Lower lobe of right lung (tissue), 2 donors: Measurements from ENCODE around the gene FILIP1. TPM values are rescaled to one million over a fixed set of nuclear protein-coding genes. Genes with fewer than 3 reads are reported as not detected.

ENCODE experiments used
- ATAC-seq, 2 donors: fragments of 200-7000 bp; cut with Tn5 transposase; one replicate each; pipeline ENCODE4 v1.9.1; 2020 to 2022; ENCODE audit warnings: mild to moderate bottlenecking in 2 of 2, moderate library complexity in 2 of 2
- DNase-seq: peaks from one replicate; pipeline ENCODE4 v3.0.0-alpha.2; 2020
- H3K27ac ChIP-seq: fragments of 200-600 bp; one replicate; pipeline ENCODE4 v1.8.0; 2022
- H3K27me3 ChIP-seq: fragments of 200-600 bp; one replicate; pipeline ENCODE4 v1.8.0; 2022; ENCODE audit warnings: low read depth
- H3K36me3 ChIP-seq: fragments of 200-600 bp; one replicate; pipeline ENCODE4 v1.8.0; 2022; ENCODE audit warnings: mild to moderate bottlenecking
- H3K4me1 ChIP-seq: fragments of 200-600 bp; one replicate; pipeline ENCODE4 v1.8.0; 2022
- H3K4me3 ChIP-seq: fragments of 200-600 bp; one replicate; pipeline ENCODE4 v1.8.0; 2022; ENCODE audit warnings: mild to moderate bottlenecking
- H3K9me3 ChIP-seq: fragments of 200-600 bp; one replicate; pipeline ENCODE4 v1.8.0; 2022
- CTCF ChIP-seq: fragments of 200-600 bp; IDR thresholded peaks from one replicate; pipeline ENCODE4 v1.8.0; 2022; ENCODE audit warnings: antibody characterized with exemption, mild to moderate bottlenecking
- intact Hi-C: fragments of 100-400 bp; cut with DNase I; formaldehyde crosslinking; loops from one replicate; pipeline ENCODE4 v1.11.0; 2022
- total RNA-seq: library from RNA; stranded (reverse); fragmentation: NEBNext Ultra II Directional; extraction: Animal tissue kit (Norgen Biotek cat#: 25700); gene quantifications from one replicate; pipeline ENCODE4 v1.2.1, GENCODE V29; 2021
- donor health status: DM: no; HTN: yes; CAD: no; lungs with severe emphysema.

Gene FILIP1
- total RNA-seq, 1 donor from 2014 or later, result 17.4 TPM

- Histone ChIP-seq H3K36me3 (no peaks in the 10 kb centered on the region), H3K4me3 (no peak overlapping the region), H3K27me3 (no peaks in the 10 kb centered on the region), H3K9me3 (no peaks in the 10 kb centered on the region), H3K27ac (no peak overlapping the region), H3K4me1 (peaks cover 12% of the 10 kb centered on the region)
- intact Hi-C loops, result no loop called here
- TF ChIP-seq CTCF, result no peak
- no peak for ATAC-seq
- DNase-seq, result no peak
Measured at GRCh38 chr6:75331151-75331550, 162.4 kb downstream of the FILIP1 start.

- TF ChIP-seq CTCF, result no peak
- DNase-seq (no peak), ATAC-seq (no peak)
- Histone ChIP-seq H3K36me3 (no peaks in the 10 kb centered on the region), H3K4me3 (no peak overlapping the region), H3K27me3 (no peaks in the 10 kb centered on the region), H3K9me3 (no peaks in the 10 kb centered on the region), H3K27ac (no peak overlapping the region), H3K4me1 (peaks cover 3% of the 10 kb centered on the region)
- intact Hi-C loops, result no loop called here
Measured at GRCh38 chr6:75329703-75330102, 163.9 kb downstream of the FILIP1 start.

GRCh38 chr6:75327807-75328206 is 165.8 kb downstream of the FILIP1 start:
- no peak overlapping the region for H3K4me3 ChIP-seq
- DNase-seq (no peak), ATAC-seq (no peak)
- H3K4me1 ChIP-seq, result no peaks in the 10 kb centered on the region
- intact Hi-C loops, result no loop called here
- H3K27ac ChIP-seq, result no peak overlapping the region
- H3K9me3 ChIP-seq, result no peaks in the 10 kb centered on the region
- TF ChIP-seq CTCF, result no peak
- H3K36me3 ChIP-seq, result no peaks in the 10 kb centered on the region
- no peaks in the 10 kb centered on the region for H3K27me3 ChIP-seq

GRCh38 chr6:75326557-75327258 is 166.9 kb downstream of the FILIP1 start:
- no peak for DNase-seq
- Histone ChIP-seq H3K27me3 (no peaks in the 10 kb centered on the region), H3K4me3 (no peak overlapping the region), H3K36me3 (no peaks in the 10 kb centered on the region), H3K27ac (no peak overlapping the region), H3K9me3 (no peaks in the 10 kb centered on the region), H3K4me1 (no peaks in the 10 kb centered on the region)
- intact Hi-C loops, result no loop called here
- ATAC-seq, result no peak
- no peak for TF ChIP-seq CTCF

DNA sequence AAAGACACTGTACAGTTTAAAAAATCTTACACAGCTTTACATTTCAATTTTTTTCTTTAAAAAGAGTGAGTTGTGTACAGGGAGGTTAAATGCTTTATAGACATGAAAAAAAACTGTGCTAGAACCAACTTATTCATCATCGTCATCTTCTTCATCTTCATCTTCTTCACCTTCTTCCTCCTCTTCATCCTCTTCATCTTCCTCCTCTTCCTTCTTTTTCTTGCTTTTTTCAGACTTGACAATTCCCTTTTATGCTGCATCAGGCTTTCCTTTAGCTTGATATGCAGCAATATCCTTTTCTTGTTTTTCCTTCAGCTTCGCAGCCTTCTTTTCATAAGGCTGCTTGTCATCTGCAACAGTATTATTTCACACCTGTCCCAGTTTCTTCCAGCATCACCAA is 174.7 kb downstream of the FILIP1 start:
- no peak overlapping the region for H3K27ac ChIP-seq
- H3K36me3 ChIP-seq, result no peaks in the 10 kb centered on the region
- intact Hi-C loops, result no loop called here
- no peaks in the 10 kb centered on the region for H3K27me3 ChIP-seq
- ATAC-seq (no peak), DNase-seq (no peak)
- H3K9me3 ChIP-seq, result no peaks in the 10 kb centered on the region
- H3K4me1 ChIP-seq, result no peaks in the 10 kb centered on the region
- no peak overlapping the region for H3K4me3 ChIP-seq
- no peak for TF ChIP-seq CTCF
